Vagina (tissue), 2 donors: ENCODE measurements around the gene PPIB. TPM values are rescaled to one million over a fixed set of nuclear protein-coding genes. Genes with fewer than 3 reads are reported as not detected.

Experiments used
- DNase-seq, 2 donors: peaks; one replicate each; pipeline ENCODE4 v3.0.0-alpha.2; 2017; ENCODE audit errors: extremely low spot score in 2 of 2
- H3K27ac ChIP-seq: fragments of 200-600 bp; sonication (generic); one replicate; pipeline ENCODE4 v1.5.1; 2019
- H3K27me3 ChIP-seq: fragments of 200-600 bp; sonication (generic); one replicate; pipeline ENCODE4 v1.5.1; 2019
- H3K36me3 ChIP-seq, 2 donors: fragments of 200-600 bp; sonication (generic); one replicate each; pipeline ENCODE4 v1.5.1; 2017 to 2019
- H3K4me1 ChIP-seq: fragments of 200-600 bp; sonication (generic); one replicate; pipeline ENCODE4 v1.5.1; 2019
- H3K4me3 ChIP-seq, 2 donors: fragments of 200-600 bp; sonication (generic); 1 replicate in 1 of 2; 2 replicates in 1 of 2; pipeline ENCODE4 v1.5.1; 2016 to 2019
- H3K9me3 ChIP-seq: fragments of 200-600 bp; sonication (generic); one replicate; pipeline ENCODE4 v1.5.1; 2019
- CTCF ChIP-seq, 3 experiments: fragments of 450-650 bp in 2 of 3; fragments of 200-600 bp in 1 of 3; sonication (generic) in 1 of 3; IDR thresholded peaks; one replicate each; pipeline ENCODE4 v1.5.1; 2017 to 2019; ENCODE audit warnings: antibody characterized with exemption in 3 of 3, mild to moderate bottlenecking in 2 of 3, moderate library complexity in 2 of 3
- POLR2A ChIP-seq, 2 donors: fragments of 450-650 bp; IDR thresholded peaks; one replicate each; pipeline ENCODE4 v1.6.1; 2017; ENCODE audit warnings: antibody characterized with exemption in 2 of 2, mild to moderate bottlenecking in 2 of 2, moderate library complexity in 2 of 2
- POLR2AphosphoS5 ChIP-seq, 2 donors: sonication (generic); formaldehyde crosslinking; IDR thresholded peaks; one replicate each; pipeline ENCODE4 v1.9.0; 2017; ENCODE audit warnings: antibody characterized with exemption in 2 of 2, mild to moderate bottlenecking in 2 of 2, low read depth in 1 of 2; ENCODE audit not compliant: insufficient read depth in 1 of 2
- intact Hi-C: fragments of 100-400 bp; cut with DNase I; formaldehyde crosslinking; loops from one replicate; pipeline ENCODE4 v1.15.1; 2023
- total RNA-seq: library from RNA; depleted of rRNA; stranded (reverse); fragments of >200 nt; gene quantifications from one replicate; pipeline ENCODE4 v1.2.3, GENCODE V29; 2016

Gene PPIB
- 451 TPM for total RNA-seq

- DNase-seq, result peak in 1 of 2 donors; percentile 97
- intact Hi-C loops, result loop anchor here (10.0 kb wide), 1 partner anchor 192 kb away; the partner anchor contains the start of gene CSNK1G1
- peak within 1 kb of the TSS; percentile 74 for H3K27ac ChIP-seq
- no peaks in the 10 kb centered on the region for H3K9me3 ChIP-seq
- H3K4me3 ChIP-seq, result peak within 1 kb of the TSS; percentile 75 to 78
- peaks cover 0 to 35% of the 10 kb centered on the region in 2 donors for H3K36me3 ChIP-seq
- no peaks in the 10 kb centered on the region for H3K27me3 ChIP-seq
- H3K4me1 ChIP-seq, result peaks cover 42% of the 10 kb centered on the region
- peak; percentile 83 to 90 for TF ChIP-seq POLR2AphosphoS5 (IDR thresholded peaks at IDR 0.05; ENCODE audit: insufficient read depth in 1 of 2, low read depth in 1 of 2)
- peak in 1 of 2 donors; percentile 69 for TF ChIP-seq POLR2A (IDR thresholded peaks at IDR 0.05)
- peak in 2 of 3 experiments; percentile 12 to 17 for TF ChIP-seq CTCF (IDR thresholded peaks at IDR 0.05)
Observed at GRCh38 chr15:64162869-64163658, at the start of gene PPIB. Gene PPIB (minus strand): TSS chr15:64163022. CDS start chr15:64162986, 36 bp downstream.

- DNase-seq, result no peak
- TF ChIP-seq CTCF (IDR thresholded peaks at IDR 0.05) (no peak), POLR2A (IDR thresholded peaks at IDR 0.05) (no peak)
- H3K4me3 ChIP-seq, result no peak overlapping the region
- no peaks in the 10 kb centered on the region for H3K4me1 ChIP-seq
- no peak overlapping the region for H3K27ac ChIP-seq
- no peaks in the 10 kb centered on the region for H3K9me3 ChIP-seq
- no peaks in the 10 kb centered on the region for H3K27me3 ChIP-seq
- H3K36me3 ChIP-seq, result peaks cover 0 to 16% of the 10 kb centered on the region in 2 donors
- intact Hi-C loops, result no loop called here
Observed at GRCh38 chr15:64211696-64212095, 48.9 kb upstream of the PPIB start.

- no peak for DNase-seq
- TF ChIP-seq POLR2A (IDR thresholded peaks at IDR 0.05), result no peak
- TF ChIP-seq CTCF (IDR thresholded peaks at IDR 0.05), result no peak
- no peak for TF ChIP-seq POLR2AphosphoS5 (IDR thresholded peaks at IDR 0.05; ENCODE audit: insufficient read depth in 1 of 2, low read depth in 1 of 2)
- H3K27ac ChIP-seq, result no peak overlapping the region
- H3K9me3 ChIP-seq, result no peaks in the 10 kb centered on the region
- no peaks in the 10 kb centered on the region for H3K27me3 ChIP-seq
- no peak overlapping the region for H3K4me3 ChIP-seq
- H3K36me3 ChIP-seq, result peaks cover 0 to 16% of the 10 kb centered on the region in 2 donors
- H3K4me1 ChIP-seq, result no peaks in the 10 kb centered on the region
- intact Hi-C loops, result no loop called here
Observed at GRCh38 chr15:64210371-64210770, 47.5 kb upstream of the PPIB start.

- H3K27ac ChIP-seq, result no peak overlapping the region
- DNase-seq, result no peak
- TF ChIP-seq POLR2A (IDR thresholded peaks at IDR 0.05) (no peak), CTCF (IDR thresholded peaks at IDR 0.05) (peak; percentile 4 to 29 (median 21)), POLR2AphosphoS5 (IDR thresholded peaks at IDR 0.05; ENCODE audit: insufficient read depth in 1 of 2, low read depth in 1 of 2) (no peak)
- H3K36me3 ChIP-seq, result peaks cover 0 to 16% of the 10 kb centered on the region in 2 donors
- H3K27me3 ChIP-seq, result no peaks in the 10 kb centered on the region
- H3K4me3 ChIP-seq, result no peak overlapping the region
- no peaks in the 10 kb centered on the region for H3K9me3 ChIP-seq
- intact Hi-C loops, result no loop called here
- H3K4me1 ChIP-seq, result no peaks in the 10 kb centered on the region
Observed at GRCh38 chr15:64209680-64210334, 47.0 kb upstream of the PPIB start.

- intact Hi-C loops, result no loop called here
- H3K27me3 ChIP-seq, result no peaks in the 10 kb centered on the region
- H3K27ac ChIP-seq, result no peak overlapping the region
- TF ChIP-seq POLR2A (IDR thresholded peaks at IDR 0.05) (no peak), CTCF (IDR thresholded peaks at IDR 0.05) (no peak), POLR2AphosphoS5 (IDR thresholded peaks at IDR 0.05; ENCODE audit: insufficient read depth in 1 of 2, low read depth in 1 of 2) (no peak)
- no peak overlapping the region for H3K4me3 ChIP-seq
- H3K4me1 ChIP-seq, result no peaks in the 10 kb centered on the region
- no peaks in the 10 kb centered on the region for H3K9me3 ChIP-seq
- peaks cover 0 to 18% of the 10 kb centered on the region in 2 donors for H3K36me3 ChIP-seq
- no peak for DNase-seq
Observed at GRCh38 chr15:64205202-64205601, 42.4 kb upstream of the PPIB start.
